Measurements from ENCODE around the gene HOXA9.

DNA sequence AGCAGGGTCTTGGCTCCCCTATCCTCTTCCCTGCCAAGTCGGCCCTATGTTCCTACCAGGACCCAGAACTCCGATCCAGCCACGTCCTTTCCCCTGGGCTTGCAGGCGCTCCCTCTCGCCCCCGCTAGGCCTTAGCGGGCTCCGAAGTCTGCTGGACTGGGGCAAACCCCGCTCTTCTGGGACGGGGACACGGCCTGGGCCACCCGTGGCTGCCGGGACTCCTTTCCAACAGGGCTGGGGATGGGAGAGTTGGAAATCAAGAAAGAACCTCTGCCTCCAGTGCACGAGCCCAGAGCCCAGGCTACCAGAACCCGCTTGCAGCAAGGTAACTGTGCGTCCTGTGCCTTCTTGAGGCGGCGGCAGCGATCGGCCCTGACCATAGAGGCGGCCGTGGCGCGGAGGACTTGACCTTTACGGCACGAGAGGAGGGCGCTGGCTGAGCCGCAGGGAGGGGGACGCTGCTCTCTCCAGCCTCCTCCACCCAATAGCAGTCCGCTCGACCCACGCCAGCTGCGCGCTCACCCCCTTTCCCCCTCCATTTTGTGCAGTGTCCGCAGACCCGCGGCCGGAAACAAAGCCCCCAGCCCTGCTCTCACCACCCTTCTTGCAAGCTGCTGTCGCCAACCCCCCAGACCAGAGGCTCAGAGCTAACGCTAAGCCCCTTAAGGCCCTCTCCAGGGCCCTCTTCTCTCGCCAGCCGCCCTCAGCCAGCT is 26.7 kb upstream of the HOXA9 start:
- TF ChIP-seq EZH2phosphoT487 (IDR thresholded peaks at IDR 0.05; ENCODE audit: low read depth, severe bottlenecking, unreplicated experiment) (no peak), CTCF (IDR thresholded peaks at IDR 0.05; ENCODE audit: poor library complexity) (no peak), EZH2 (IDR thresholded peaks at IDR 0.05; ENCODE audit: borderline replicate concordance) (peak; percentile 75)

All from hepatocyte (in vitro differentiated cells).